Body of pancreas (tissue), 4 donors: ENCODE data around the gene MR1.

Experiments
- CTCF ChIP-seq, 7 experiments: fragments of 450-650 bp in 4 of 7; fragments of 200-600 bp in 3 of 7; sonication (generic) in 3 of 7; IDR thresholded peaks; one replicate each; pipeline ENCODE4 v1.5.1; 2016 to 2019; ENCODE audit warnings: antibody characterized with exemption in 7 of 7
- POLR2A ChIP-seq, 3 donors: fragments of 450-650 bp; IDR thresholded peaks; one replicate each; pipeline ENCODE4 v1.6.1; 2016; ENCODE audit warnings: antibody characterized with exemption in 3 of 3, mild to moderate bottlenecking in 2 of 3

- no peak for TF ChIP-seq CTCF (IDR thresholded peaks at IDR 0.05)
- TF ChIP-seq POLR2A (IDR thresholded peaks at IDR 0.05) = peak in 1 of 3 donors; percentile 24
These were observed 28.4 kb downstream of the MR1 start for GRCh38 chr1:181061891-181062835.
